C4-2B (cell line): ENCODE measurements around the gene ZNF281.

Source experiments
- ZFX ChIP-seq: fragments of 450-650 bp; IDR thresholded peaks from 2 replicates; pipeline ENCODE4 v1.6.1; 2017
- TF ChIP-seq, protein P1 (sequence below): fragments of 450-650 bp; conservative IDR thresholded peaks from 2 replicates; pipeline ENCODE4 v1.5.1; 2017; ENCODE audit warnings: mild to moderate bottlenecking

DNA sequence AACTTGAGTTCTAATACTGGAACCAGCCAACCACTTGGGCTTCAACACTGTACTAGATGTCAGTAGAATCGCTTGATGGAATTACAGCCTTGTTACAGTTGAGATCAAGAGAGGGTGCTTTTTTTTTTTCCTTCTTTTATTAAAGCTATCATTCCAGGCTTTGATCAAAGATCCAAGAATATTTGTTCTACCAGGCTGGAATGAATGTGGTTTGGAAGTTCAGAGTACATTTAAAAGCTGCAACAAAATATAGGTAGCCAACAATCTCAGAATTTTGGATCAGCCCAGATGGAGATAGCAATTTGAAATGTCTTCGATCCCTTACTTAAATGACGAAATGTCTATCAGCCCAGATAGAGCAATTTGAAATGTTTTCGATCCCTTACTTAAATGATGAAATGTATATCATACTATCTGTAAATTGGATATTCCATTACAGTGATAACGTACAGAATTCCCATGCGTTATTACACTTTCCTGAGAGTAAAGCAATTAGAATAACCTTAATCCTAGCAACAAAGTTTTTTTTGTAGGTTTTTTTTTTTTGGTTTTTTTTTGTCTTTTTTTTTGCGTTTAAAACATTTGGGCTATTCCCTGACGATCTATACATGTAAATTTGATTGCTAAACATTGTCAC is 3.6 kb downstream of the ZNF281 start:
- TF ChIP-seq, protein P1, sequence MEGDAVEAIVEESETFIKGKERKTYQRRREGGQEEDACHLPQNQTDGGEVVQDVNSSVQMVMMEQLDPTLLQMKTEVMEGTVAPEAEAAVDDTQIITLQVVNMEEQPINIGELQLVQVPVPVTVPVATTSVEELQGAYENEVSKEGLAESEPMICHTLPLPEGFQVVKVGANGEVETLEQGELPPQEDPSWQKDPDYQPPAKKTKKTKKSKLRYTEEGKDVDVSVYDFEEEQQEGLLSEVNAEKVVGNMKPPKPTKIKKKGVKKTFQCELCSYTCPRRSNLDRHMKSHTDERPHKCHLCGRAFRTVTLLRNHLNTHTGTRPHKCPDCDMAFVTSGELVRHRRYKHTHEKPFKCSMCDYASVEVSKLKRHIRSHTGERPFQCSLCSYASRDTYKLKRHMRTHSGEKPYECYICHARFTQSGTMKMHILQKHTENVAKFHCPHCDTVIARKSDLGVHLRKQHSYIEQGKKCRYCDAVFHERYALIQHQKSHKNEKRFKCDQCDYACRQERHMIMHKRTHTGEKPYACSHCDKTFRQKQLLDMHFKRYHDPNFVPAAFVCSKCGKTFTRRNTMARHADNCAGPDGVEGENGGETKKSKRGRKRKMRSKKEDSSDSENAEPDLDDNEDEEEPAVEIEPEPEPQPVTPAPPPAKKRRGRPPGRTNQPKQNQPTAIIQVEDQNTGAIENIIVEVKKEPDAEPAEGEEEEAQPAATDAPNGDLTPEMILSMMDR: no peak
- no peak for TF ChIP-seq ZFX
